Esophagus muscularis mucosa (tissue), 4 donors: ENCODE results near the gene ZNF142. TPM values are rescaled to one million over a fixed set of nuclear protein-coding genes. Genes with fewer than 3 reads are reported as not detected.

Experiments
- DNase-seq: peaks from one replicate; pipeline ENCODE4 v3.0.0-alpha.2; 2017; ENCODE audit errors: extremely low spot score
- H3K27ac ChIP-seq, 4 donors: fragments of 200-600 bp; sonication (generic); replicated peaks in 1 of 4; 1 replicate in 3 of 4; 2 replicates in 1 of 4; pipeline ENCODE4 v1.5.1; 2016 to 2019; ENCODE audit warnings: mild to moderate bottlenecking in 1 of 4
- H3K27me3 ChIP-seq, 4 donors: fragments of 200-600 bp; sonication (generic); one replicate each; pipeline versions ENCODE4 v1.5.1 to v1.6.0; 2016 to 2019
- H3K36me3 ChIP-seq, 4 donors: fragments of 200-600 bp; sonication (generic); one replicate each; pipeline ENCODE4 v1.5.1; 2016 to 2019
- H3K4me1 ChIP-seq, 4 donors: fragments of 200-600 bp; sonication (generic); one replicate each; pipeline ENCODE4 v1.5.1; 2016 to 2019
- H3K4me3 ChIP-seq, 4 donors: fragments of 200-600 bp; sonication (generic); 1 replicate in 2 of 4; 2 replicates in 2 of 4; pipeline ENCODE4 v1.5.1; 2016 to 2019; ENCODE audit warnings: mild to moderate bottlenecking in 4 of 4, moderate library complexity in 1 of 4
- H3K9me3 ChIP-seq, 4 donors: fragments of 200-600 bp; sonication (generic); 1 replicate in 3 of 4; 2 replicates in 1 of 4; pipeline ENCODE4 v1.5.1; 2016 to 2019
- CTCF ChIP-seq, 3 experiments: fragments of 200-600 bp in 2 of 3; fragments of 450-650 bp in 1 of 3; sonication (generic) in 2 of 3; IDR thresholded peaks; one replicate each; pipeline ENCODE4 v1.5.1; 2017 to 2019; ENCODE audit warnings: antibody characterized with exemption in 3 of 3, mild to moderate bottlenecking in 2 of 3, moderate library complexity in 1 of 3
- EP300 ChIP-seq: sonication (generic); formaldehyde crosslinking; IDR thresholded peaks from one replicate; pipeline ENCODE4 v1.6.1; 2017; ENCODE audit warnings: antibody characterized with exemption
- POLR2A ChIP-seq: fragments of 450-650 bp; IDR thresholded peaks from one replicate; pipeline ENCODE4 v1.6.1; 2017; ENCODE audit warnings: antibody characterized with exemption, moderate library complexity, mild to moderate bottlenecking, low read depth
- POLR2AphosphoS5 ChIP-seq, 2 donors: sonication (generic); formaldehyde crosslinking; IDR thresholded peaks; one replicate each; pipeline ENCODE4 v1.6.1; 2017; ENCODE audit warnings: antibody characterized with exemption in 2 of 2
- WGBS: methylation state at CpG from one replicate; pipeline ENCODE4 v1.1.5; 2018; 5-methylcytosine and 5-hydroxymethylcytosine counted together
- intact Hi-C: fragments of 100-400 bp; cut with DNase I; formaldehyde crosslinking; loops from one replicate; pipeline ENCODE4 v1.15.1; 2023
- total RNA-seq, 4 donors: library from RNA; depleted of rRNA; stranded (reverse); fragments of >200 nt; gene quantifications; one replicate each; pipeline versions ENCODE4 v1.1.0 to v1.2.1, GENCODE V29; 2016

The ZNF142 gene
- total RNA-seq, 4 donors from 2014 or later: 17.4 to 33.6 (median 26.3) TPM

GRCh38 chr2:218663901-218664300 lies 4.5 kb upstream of the ZNF142 start:
- no peak for TF ChIP-seq POLR2A
- TF ChIP-seq POLR2AphosphoS5 (IDR thresholded peaks at IDR 0.05): no peak
- no peak for TF ChIP-seq EP300
- peaks cover 5 to 17% (median 12%) of the 10 kb centered on the region in 4 donors for H3K4me1 ChIP-seq
- intact Hi-C loops: loop anchor here (5.0 kb wide), 1 partner anchor 257 kb away; no protein-coding TSS in a partner anchor
- peaks cover 64 to 75% (median 73%) of the 10 kb centered on the region in 4 donors for H3K36me3 ChIP-seq
- 88% methylated on average over 4 of the region's 15 CpGs for WGBS
- no peaks in the 10 kb centered on the region for H3K27me3 ChIP-seq
- no peak overlapping the region for H3K27ac ChIP-seq
- H3K4me3 ChIP-seq: no peak overlapping the region
- H3K9me3 ChIP-seq: no peaks in the 10 kb centered on the region
- no peak for DNase-seq

- DNase-seq: no peak
- Histone ChIP-seq H3K36me3 (peaks cover 60 to 66% (median 65%) of the 10 kb centered on the region in 4 donors), H3K27me3 (no peaks in the 10 kb centered on the region), H3K27ac (no peak overlapping the region), H3K4me3 (no peak overlapping the region), H3K4me1 (peaks cover 16 to 28% (median 23%) of the 10 kb centered on the region in 4 donors), H3K9me3 (no peaks in the 10 kb centered on the region)
- TF ChIP-seq CTCF (IDR thresholded peaks at IDR 0.05): no peak
- WGBS: 83% methylated on average over 9 of the region's 10 CpGs
- intact Hi-C loops: loop anchor here (5.0 kb wide), 1 partner anchor 256 kb away; no protein-coding TSS in a partner anchor
Observed at GRCh38 chr2:218662827-218663226, 3.4 kb upstream of the ZNF142 start.

- no peak for DNase-seq
- Histone ChIP-seq H3K36me3 (peaks cover 55 to 66% (median 62%) of the 10 kb centered on the region in 4 donors), H3K27me3 (no peaks in the 10 kb centered on the region), H3K9me3 (no peaks in the 10 kb centered on the region), H3K4me3 (no peak overlapping the region), H3K27ac (no peak overlapping the region), H3K4me1 (peaks cover 21 to 32% (median 23%) of the 10 kb centered on the region in 4 donors)
- intact Hi-C loops: loop anchor here (5.0 kb wide), 1 partner anchor 255 kb away; no protein-coding TSS in a partner anchor
- 84% methylated on average over 6 of the region's 7 CpGs for WGBS
- TF ChIP-seq POLR2AphosphoS5 (IDR thresholded peaks at IDR 0.05): no peak
- TF ChIP-seq EP300: no peak
- no peak for TF ChIP-seq CTCF (IDR thresholded peaks at IDR 0.05)
- no peak for TF ChIP-seq POLR2A
Observed at GRCh38 chr2:218662377-218662776, 3.0 kb upstream of the ZNF142 start.

GRCh38 chr2:218659988-218660358 lies 550 bp upstream of the ZNF142 start:
- WGBS: 20% methylated on average over 8 of the region's 8 CpGs
- H3K27ac ChIP-seq: peak overlapping the region; percentile 76 to 83 (median 78)
- no peaks in the 10 kb centered on the region for H3K27me3 ChIP-seq
- H3K4me1 ChIP-seq: peaks cover 22 to 43% (median 28%) of the 10 kb centered on the region in 4 donors
- peak overlapping the region; percentile 81 to 97 (median 88) for H3K4me3 ChIP-seq
- DNase-seq: no peak
- H3K9me3 ChIP-seq: no peaks in the 10 kb centered on the region
- peaks cover 44 to 65% (median 50%) of the 10 kb centered on the region in 4 donors for H3K36me3 ChIP-seq
- intact Hi-C loops: loop anchor here (5.0 kb wide), 1 partner anchor 253 kb away; no protein-coding TSS in a partner anchor
- TF ChIP-seq EP300 (no peak), CTCF (IDR thresholded peaks at IDR 0.05) (no peak), POLR2A (no peak), POLR2AphosphoS5 (IDR thresholded peaks at IDR 0.05) (no peak)

- 4% methylated on average over 10 of the region's 27 CpGs for WGBS
- intact Hi-C loops: no loop called here
- no peak for DNase-seq
- Histone ChIP-seq H3K27me3 (no peaks in the 10 kb centered on the region), H3K36me3 (peaks cover 36 to 65% (median 47%) of the 10 kb centered on the region in 4 donors), H3K27ac (peak overlapping the region; percentile 76 to 83 (median 78)), H3K9me3 (no peaks in the 10 kb centered on the region), H3K4me3 (peak overlapping the region; percentile 81 to 97 (median 88)), H3K4me1 (peaks cover 22 to 43% (median 28%) of the 10 kb centered on the region in 4 donors)
- TF ChIP-seq EP300 (no peak), CTCF (IDR thresholded peaks at IDR 0.05) (peak in 1 of 3 experiments; percentile 19)
Observed at GRCh38 chr2:218658671-218659257, 659 bp downstream of the ZNF142 start.
